ENCODE measurements around the gene JDP2.

GRCh38 chr14:75461755-75462349, 34.0 kb downstream of the JDP2 start:
- TF ChIP-seq CTCF (IDR thresholded peaks at IDR 0.05; ENCODE audit: insufficient read depth, low read depth, low read length), result no peak
- TF ChIP-seq EZH2 (IDR thresholded peaks at IDR 0.05; ENCODE audit: insufficient read depth, low read length), result no peak
